Sigmoid colon (tissue), 7 donors: ENCODE results near the gene CLDN7. TPM values are rescaled to one million over a fixed set of nuclear protein-coding genes. Genes with fewer than 3 reads are reported as not detected.
"Not testable (repeated sequence)": the region's sequence is repeated elsewhere in the genome, so short reads cannot be mapped to it uniquely, and the experiment has no call there.

Experiments used
- DNase-seq: peaks from one replicate; pipeline ENCODE4 v3.0.0-alpha.2; 2019
- H3K27ac ChIP-seq, 4 donors: fragments of 200-600 bp; sonication (generic); one replicate each; pipeline ENCODE4 v1.5.1; 2016 to 2019; ENCODE audit warnings: mild to moderate bottlenecking in 1 of 4
- H3K27me3 ChIP-seq, 3 donors: fragments of 200-600 bp; sonication (generic); one replicate each; pipeline ENCODE4 v1.5.1; 2019; ENCODE audit warnings: mild to moderate bottlenecking in 1 of 3
- H3K36me3 ChIP-seq, 4 donors: fragments of 200-600 bp; sonication (generic); one replicate each; pipeline ENCODE4 v1.5.1; 2016 to 2019
- H3K4me1 ChIP-seq, 4 donors: fragments of 200-600 bp; sonication (generic); one replicate each; pipeline ENCODE4 v1.5.1; 2017 to 2019
- H3K4me3 ChIP-seq, 4 donors: fragments of 200-600 bp; sonication (generic); one replicate each; pipeline ENCODE4 v1.5.1; 2017 to 2019; ENCODE audit warnings: mild to moderate bottlenecking in 2 of 4, moderate library complexity in 1 of 4
- H3K9me3 ChIP-seq, 4 donors: fragments of 200-600 bp in 3 of 4; sonication (generic) in 3 of 4; one replicate each; pipeline versions ENCODE4 v1.5.1 to v1.6.1; 2013 to 2019
- CTCF ChIP-seq, 4 experiments: fragments of 450-650 bp in 3 of 4; fragments of 200-600 bp in 1 of 4; IDR thresholded peaks; one replicate each; pipeline ENCODE4 v1.5.1; 2016 to 2019; ENCODE audit warnings: antibody characterized with exemption in 4 of 4, mild to moderate bottlenecking in 3 of 4, moderate library complexity in 2 of 4
- EP300 ChIP-seq, 4 donors: sonication (generic); formaldehyde crosslinking; IDR thresholded peaks; one replicate each; pipeline ENCODE4 v1.6.1; 2017; ENCODE audit warnings: antibody characterized with exemption in 4 of 4
- POLR2A ChIP-seq, 2 donors: fragments of 450-650 bp; IDR thresholded peaks; one replicate each; pipeline ENCODE4 v1.6.1; 2016; ENCODE audit warnings: antibody characterized with exemption in 2 of 2, mild to moderate bottlenecking in 2 of 2, moderate library complexity in 2 of 2
- POLR2AphosphoS5 ChIP-seq, 4 donors: sonication (generic); formaldehyde crosslinking; IDR thresholded peaks; one replicate each; pipeline ENCODE4 v1.6.1; 2017; ENCODE audit warnings: antibody characterized with exemption in 4 of 4
- WGBS, 2 donors: extraction: QIAGEN DNeasy Blood & Tissue Kit; methylation state at CpG; one replicate each; pipeline ENCODE4 v1.1.7; 2013; 5-methylcytosine and 5-hydroxymethylcytosine counted together
- intact Hi-C: fragments of 100-400 bp; cut with DNase I; formaldehyde crosslinking; loops from one replicate; pipeline ENCODE4 v1.15.1; 2023
- polyA plus RNA-seq, 3 donors: library from polyadenylated mRNA; stranded (reverse); fragments of 200-250 nt; gene quantifications; one replicate each; pipeline ENCODE4 v1.2.3, GENCODE V29; 2013
- total RNA-seq, 4 donors: library from RNA; depleted of rRNA; stranded (reverse); fragments of >200 nt; gene quantifications; one replicate each; pipeline ENCODE4 v1.1.0, GENCODE V29; 2016
- donor health status: healthy with polysubstance abuse.
- donor health status: Bipolar disorder and iron deficiency.
- donor health status: healthy.

CLDN7 gene
- total and polyA plus RNA-seq, 7 donors: 1.1 to 963 (median 91.7) TPM; not detected in 1

GRCh38 chr17:7249830-7250229, 12.4 kb downstream of the CLDN7 start:
- DNase-seq: no peak
- 75 to 80% methylated on average over 7 of the region's 7 CpGs for WGBS, 2 donors
- H3K27me3 ChIP-seq: no peaks in the 10 kb centered on the region
- H3K4me1 ChIP-seq: peaks cover 0 to 43% (median 35%) of the 10 kb centered on the region in 4 donors
- H3K9me3 ChIP-seq: no peaks in the 10 kb centered on the region
- TF ChIP-seq CTCF (IDR thresholded peaks at IDR 0.05): no peak
- no peak for TF ChIP-seq EP300 (IDR thresholded peaks at IDR 0.05)
- no peak for TF ChIP-seq POLR2A (IDR thresholded peaks at IDR 0.05)
- TF ChIP-seq POLR2AphosphoS5 (IDR thresholded peaks at IDR 0.05): no peak
- H3K4me3 ChIP-seq: peak overlapping the region; percentile 79 to 99 (median 88)
- peaks cover 14 to 30% (median 23%) of the 10 kb centered on the region in 4 donors for H3K36me3 ChIP-seq
- intact Hi-C loops: loop anchor here (2.0 to 10.0 kb wide), 2 partner anchors 47 to 315 kb away; partner anchors contain the start of gene SENP3
- H3K27ac ChIP-seq: peak overlapping the region in 3 of 4 donors; percentile 97 to 99 (median 98)

DNA sequence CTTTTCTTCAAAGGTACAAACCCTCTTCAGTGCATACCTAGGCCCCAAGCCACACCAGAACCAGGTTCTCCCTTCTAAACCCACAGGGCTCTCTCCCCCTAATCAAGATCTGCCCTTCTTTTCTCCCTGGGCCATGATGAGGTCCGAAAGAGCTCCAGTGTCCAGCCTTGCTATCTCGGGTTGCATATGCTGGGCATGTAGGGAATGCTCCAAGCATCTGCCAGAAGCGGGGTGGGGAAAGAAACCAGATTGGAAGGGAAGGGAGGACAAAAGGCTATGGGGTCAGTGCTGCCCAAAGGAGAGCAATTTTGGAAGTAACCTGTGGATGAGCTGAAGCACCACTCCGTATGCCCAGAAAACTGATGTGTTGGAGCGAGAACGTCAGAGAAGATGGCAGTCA, 13.1 kb downstream of the CLDN7 start:
- Histone ChIP-seq H3K36me3 (peaks cover 15 to 30% (median 21%) of the 10 kb centered on the region in 4 donors), H3K9me3 (no peaks in the 10 kb centered on the region), H3K4me3 (no peak overlapping the region), H3K4me1 (peaks cover 0 to 43% (median 35%) of the 10 kb centered on the region in 4 donors), H3K27ac (no peak overlapping the region), H3K27me3 (no peaks in the 10 kb centered on the region)
- DNase-seq: no peak
- intact Hi-C loops: no loop called here
- 90% methylated on average over 6 of the region's 6 CpGs for WGBS, 2 donors
- TF ChIP-seq CTCF (IDR thresholded peaks at IDR 0.05) (no peak), POLR2A (IDR thresholded peaks at IDR 0.05) (no peak), EP300 (IDR thresholded peaks at IDR 0.05) (no peak), POLR2AphosphoS5 (IDR thresholded peaks at IDR 0.05) (no peak)

DNA sequence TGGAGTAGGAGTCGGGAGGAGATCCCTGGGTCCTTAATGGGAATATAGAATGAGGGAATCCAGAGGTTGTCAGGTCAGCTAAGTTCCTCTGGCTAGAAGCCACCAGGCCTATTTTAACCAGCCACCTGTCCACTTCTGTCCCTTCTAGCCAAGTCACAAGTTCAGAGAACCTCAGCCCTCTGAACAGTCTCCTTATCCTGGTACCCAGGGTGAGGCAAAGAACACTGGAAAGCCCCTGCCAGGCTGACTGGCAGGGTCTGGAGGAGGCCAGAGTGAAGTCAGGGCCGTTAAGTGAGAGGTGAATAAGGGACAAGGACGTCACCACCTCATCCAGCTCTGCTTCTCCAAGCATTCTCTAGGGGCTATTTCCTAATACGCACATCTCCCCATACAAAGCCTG, 13.5 kb downstream of the CLDN7 start:
- no peak for TF ChIP-seq POLR2AphosphoS5 (IDR thresholded peaks at IDR 0.05)
- no peak for TF ChIP-seq POLR2A (IDR thresholded peaks at IDR 0.05)
- TF ChIP-seq CTCF (IDR thresholded peaks at IDR 0.05): no peak
- TF ChIP-seq EP300 (IDR thresholded peaks at IDR 0.05): no peak
- H3K27ac ChIP-seq: no peak overlapping the region
- no peak for DNase-seq
- H3K4me1 ChIP-seq: peaks cover 0 to 43% (median 38%) of the 10 kb centered on the region in 4 donors
- H3K9me3 ChIP-seq: no peaks in the 10 kb centered on the region
- peaks cover 15 to 32% (median 25%) of the 10 kb centered on the region in 4 donors for H3K36me3 ChIP-seq
- intact Hi-C loops: no loop called here
- no peak overlapping the region for H3K4me3 ChIP-seq
- 69 to 80% methylated on average over 4 of the region's 4 CpGs for WGBS, 2 donors
- no peaks in the 10 kb centered on the region for H3K27me3 ChIP-seq

GRCh38 chr17:7246779-7247178, 15.5 kb downstream of the CLDN7 start:
- intact Hi-C loops: no loop called here
- no peak overlapping the region for H3K27ac ChIP-seq
- DNase-seq: no peak
- H3K4me3 ChIP-seq: no peak overlapping the region
- peaks cover 0 to 39% (median 36%) of the 10 kb centered on the region in 4 donors for H3K4me1 ChIP-seq
- TF ChIP-seq POLR2AphosphoS5 (IDR thresholded peaks at IDR 0.05) (no peak), CTCF (IDR thresholded peaks at IDR 0.05) (no peak), EP300 (IDR thresholded peaks at IDR 0.05) (no peak), POLR2A (IDR thresholded peaks at IDR 0.05) (no peak)
- H3K27me3 ChIP-seq: no peaks in the 10 kb centered on the region
- H3K36me3 ChIP-seq: peaks cover 15 to 35% (median 25%) of the 10 kb centered on the region in 4 donors
- H3K9me3 ChIP-seq: no peaks in the 10 kb centered on the region
- WGBS, 2 donors: 91 to 94% methylated on average over 5 of the region's 5 CpGs

DNA sequence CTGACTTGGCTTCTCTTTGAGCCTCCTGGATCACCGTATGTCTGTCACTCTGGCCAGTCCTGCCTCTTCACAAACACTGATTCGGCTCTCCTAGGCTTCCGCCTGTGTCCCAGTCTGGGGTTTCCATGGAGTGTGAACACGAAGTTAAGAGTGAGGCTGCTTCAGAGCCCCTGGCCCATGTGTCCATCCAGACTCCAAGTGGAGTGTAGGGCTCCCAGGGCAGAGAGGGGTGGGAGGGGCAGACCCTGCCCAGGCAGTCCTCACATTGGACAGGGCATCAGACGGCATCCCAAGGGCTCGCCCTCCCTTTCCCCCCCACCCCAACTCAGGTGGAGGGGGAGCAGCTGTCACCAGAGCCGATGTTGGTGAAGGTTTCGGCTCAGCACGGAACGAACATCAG, 18.4 kb downstream of the CLDN7 start:
- H3K36me3 ChIP-seq: peaks cover 20 to 49% (median 31%) of the 10 kb centered on the region in 4 donors
- H3K4me1 ChIP-seq: peaks cover 0 to 34% (median 34%) of the 10 kb centered on the region in 4 donors
- H3K4me3 ChIP-seq, H3K9me3 ChIP-seq, H3K27me3 ChIP-seq: not testable (repeated sequence)
- 76 to 87% methylated on average over 10 of the region's 10 CpGs for WGBS, 2 donors
- intact Hi-C loops: loop anchor here (5.0 kb wide), 3 partner anchors 63 to 598 kb away; partner anchors contain the start of genes EIF5A and TMEM256
- peak; percentile 61 for DNase-seq
- H3K27ac ChIP-seq: peak overlapping the region; percentile 96 to 99 (median 98)
